ENCODE results near the gene MNS1. TPM values are rescaled to one million over a fixed set of nuclear protein-coding genes. Genes with fewer than 3 reads are reported as not detected.

The MNS1 gene
- total RNA-seq, 1 experiment from 2014 or later, result 3.8 TPM

DNA sequence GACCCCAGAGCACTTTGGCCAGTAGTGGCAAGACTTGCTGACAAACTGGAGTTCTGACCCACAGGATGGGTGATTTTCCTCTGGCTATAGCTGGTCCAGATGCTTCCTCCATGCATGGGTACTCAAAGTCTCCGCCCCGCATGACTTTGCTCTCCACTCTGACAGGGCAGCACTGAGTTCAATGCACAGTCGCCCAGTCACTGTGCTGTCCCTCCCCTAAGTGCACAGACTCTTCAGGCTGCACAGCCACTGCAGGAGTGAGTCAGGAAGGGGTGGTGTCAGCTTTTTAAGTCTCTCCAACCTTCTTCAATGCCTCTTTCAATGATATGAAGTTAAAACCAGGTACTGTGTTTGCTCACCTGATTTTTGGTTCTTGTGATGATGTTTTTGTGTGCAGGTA, 81.9 kb downstream of the MNS1 start:
- Histone ChIP-seq H3K4me1 (ENCODE audit: control insufficient read depth, insufficient read depth, low read length) (no peaks in the 10 kb centered on the region), H3K4me3 (ENCODE audit: low read depth in 2 of 2, low read length in 2 of 2) (no peak overlapping the region), H3K27ac (ENCODE audit: low read length) (no peak overlapping the region), H3K36me3 (ENCODE audit: control insufficient read depth, insufficient read depth, low read length) (no peaks in the 10 kb centered on the region), H3K9me3 (ENCODE audit: control insufficient read depth, insufficient read depth, low read depth, low read length) (no peaks in the 10 kb centered on the region), H3K27me3 (ENCODE audit: control insufficient read depth, insufficient read depth, low read length) (no peaks in the 10 kb centered on the region)
- in situ Hi-C loops (cut with HindIII; ENCODE audit: low pct_unique_long_range_greater_than_20kb, low sequenced_read_pairs) (no loop called here), intact Hi-C loops (cut with micrococcal nuclease; ENCODE audit: unreplicated experiment) (no loop called here)
- CTCF ChIA-PET, result no interaction called here
- no TSS peak for BruUV-seq (replicated peaks)
- DNase-seq (ENCODE audit: low read depth, low spot score) (no peak), ATAC-seq (no peak)
- POLR2A ChIA-PET, result no interaction called here
- no peak for TF ChIP-seq REST (IDR thresholded peaks at IDR 0.05; ENCODE audit: insufficient read depth in 1 of 2, low read depth in 2 of 2, low read length in 1 of 2)
- no peak for TF ChIP-seq SIN3A (IDR thresholded peaks at IDR 0.05; ENCODE audit: borderline replicate concordance, insufficient read depth, low read depth, low read length)
- no peak for TF ChIP-seq CTCF (IDR thresholded peaks at IDR 0.05)
- no peak for TF ChIP-seq TCF7L2 (IDR thresholded peaks at IDR 0.05; ENCODE audit: low read depth, low read length)

Other genes starting within 250 kb of the MNS1 start
- 24.2 TPM for gene RFX7, start 221.3 kb downstream of the MNS1 start, total RNA-seq (2021; ENCODE audit: unreplicated experiment)
- gene TEX9, start 99.7 kb downstream of the MNS1 start, total RNA-seq (2021; ENCODE audit: unreplicated experiment), result 4.1 TPM

Data from Panc1 (cell line).